Panc1 (cell line): ENCODE results near the gene GMPR2. TPM values are rescaled to one million over a fixed set of nuclear protein-coding genes. Genes with fewer than 3 reads are reported as not detected.

Experiments
- ATAC-seq: fragments of 200-7000 bp; cut with Tn5 transposase; 2 replicates; pipeline ENCODE4 v1.9.1; 2020; ENCODE audit warnings: mild to moderate bottlenecking, moderate library complexity
- BruUV-seq: library from RNA; stranded (reverse); fragments of 400-500 nt; replicated peaks from 2 replicates; lab custom pipeline; 2021; lab: Mats Ljungman, UMichigan
- CTCF ChIA-PET: fragments of 300-600 bp; sonication (Branson Sonifier 250); formaldehyde crosslinking; loops from one replicate; lab custom pipeline; 2022; ENCODE audit warnings: antibody characterized with exemption; lab: Charles Lee
- POLR2A ChIA-PET: fragments of 300-600 bp; sonication (Branson Sonifier 250); formaldehyde crosslinking; loops from one replicate; lab custom pipeline; 2022; ENCODE audit warnings: antibody characterized with exemption; lab: Charles Lee
- DNase-seq: peaks from one replicate; pipeline ENCODE4 v3.0.0-alpha.2; 2010; ENCODE audit warnings: low read depth, low spot score
- H3K27ac ChIP-seq: 2 replicates; pipeline ENCODE4 v1.5.1; 2011; ENCODE audit warnings: mild to moderate bottlenecking, low read length, inconsistent platforms
- H3K27me3 ChIP-seq: fragments of 200-500 bp; sonication (Bioruptor generic); 2 replicates; pipeline ENCODE4 v1.6.0; 2014; ENCODE audit warnings: low read length, inconsistent platforms; ENCODE audit not compliant: control insufficient read depth, insufficient read depth
- H3K36me3 ChIP-seq: fragments of 200-500 bp; sonication (Bioruptor generic); 2 replicates; pipeline ENCODE4 v1.5.1; 2014; ENCODE audit warnings: inconsistent platforms, mild to moderate bottlenecking, low read length, moderate library complexity; ENCODE audit not compliant: control insufficient read depth, insufficient read depth
- H3K4me1 ChIP-seq: 2 replicates; pipeline ENCODE4 v1.5.1; 2011; ENCODE audit warnings: inconsistent platforms, mild to moderate bottlenecking, low read length, moderate library complexity; ENCODE audit not compliant: control insufficient read depth, insufficient read depth
- H3K4me3 ChIP-seq, 2 experiments: 2 replicates each; pipeline ENCODE4 v1.5.1; 2011 to 2012; ENCODE audit warnings: low read depth in 2 of 2, low read length in 2 of 2, mild to moderate bottlenecking in 2 of 2, inconsistent platforms in 1 of 2, moderate library complexity in 1 of 2
- H3K9me3 ChIP-seq: fragments of 200-500 bp; sonication (Bioruptor generic); 2 replicates; pipeline ENCODE4 v1.5.1; 2014; ENCODE audit warnings: low read depth, mild to moderate bottlenecking, inconsistent platforms, low read length, moderate library complexity; ENCODE audit not compliant: control insufficient read depth, insufficient read depth
- CTCF ChIP-seq: fragments of 450-650 bp; IDR thresholded peaks from 2 replicates; pipeline ENCODE4 v1.5.1; 2017; ENCODE audit warnings: mild to moderate bottlenecking
- POLR2AphosphoS5 ChIP-seq: IDR thresholded peaks from 2 replicates; pipeline ENCODE4 v1.6.1; 2012; ENCODE audit warnings: mild to moderate bottlenecking, low read depth, low read length, moderate library complexity
- SIN3A ChIP-seq: IDR thresholded peaks from 2 replicates; pipeline ENCODE4 v1.6.1; 2012; ENCODE audit warnings: low read depth, mild to moderate bottlenecking, low read length, moderate library complexity, borderline replicate concordance; ENCODE audit not compliant: insufficient read depth
- TCF7L2 ChIP-seq: IDR thresholded peaks from 2 replicates; pipeline ENCODE4 v1.6.1; 2011; ENCODE audit warnings: mild to moderate bottlenecking, low read depth, low read length, inconsistent platforms
- in situ Hi-C: cut with HindIII; loops from 2 replicates; pipeline ENCODE4 v1.10.0; 2016; ENCODE audit warnings: low sequenced_read_pairs, low pct_unique_long_range_greater_than_20kb
- intact Hi-C: fragments of 100-400 bp; cut with micrococcal nuclease; formaldehyde crosslinking; loops from one replicate; pipeline ENCODE4 v1.10.0; 2022; ENCODE audit not compliant: unreplicated experiment
- total RNA-seq: library from RNA; stranded (reverse); gene quantifications from one replicate; pipeline ENCODE4 v1.2.1, GENCODE V29; 2021; ENCODE audit not compliant: unreplicated experiment
- TF ChIP-seq, protein P1 (sequence below), 2 experiments: IDR thresholded peaks; 2 replicates each; pipeline ENCODE4 v1.6.1; 2011 to 2012; ENCODE audit warnings: low read depth in 2 of 2, control low read depth in 1 of 2, low read length in 1 of 2, mild to moderate bottlenecking in 1 of 2, moderate library complexity in 1 of 2; ENCODE audit not compliant: insufficient read depth in 1 of 2

Gene GMPR2
- total RNA-seq, 1 experiment from 2014 or later = 45.9 TPM

- POLR2A ChIA-PET = interaction anchor here (0.5 kb wide), 1 partner anchor 194 kb away, joined by 5 read pairs; no protein-coding TSS in a partner anchor
- no peak for TF ChIP-seq TCF7L2
- TF ChIP-seq, protein P1, sequence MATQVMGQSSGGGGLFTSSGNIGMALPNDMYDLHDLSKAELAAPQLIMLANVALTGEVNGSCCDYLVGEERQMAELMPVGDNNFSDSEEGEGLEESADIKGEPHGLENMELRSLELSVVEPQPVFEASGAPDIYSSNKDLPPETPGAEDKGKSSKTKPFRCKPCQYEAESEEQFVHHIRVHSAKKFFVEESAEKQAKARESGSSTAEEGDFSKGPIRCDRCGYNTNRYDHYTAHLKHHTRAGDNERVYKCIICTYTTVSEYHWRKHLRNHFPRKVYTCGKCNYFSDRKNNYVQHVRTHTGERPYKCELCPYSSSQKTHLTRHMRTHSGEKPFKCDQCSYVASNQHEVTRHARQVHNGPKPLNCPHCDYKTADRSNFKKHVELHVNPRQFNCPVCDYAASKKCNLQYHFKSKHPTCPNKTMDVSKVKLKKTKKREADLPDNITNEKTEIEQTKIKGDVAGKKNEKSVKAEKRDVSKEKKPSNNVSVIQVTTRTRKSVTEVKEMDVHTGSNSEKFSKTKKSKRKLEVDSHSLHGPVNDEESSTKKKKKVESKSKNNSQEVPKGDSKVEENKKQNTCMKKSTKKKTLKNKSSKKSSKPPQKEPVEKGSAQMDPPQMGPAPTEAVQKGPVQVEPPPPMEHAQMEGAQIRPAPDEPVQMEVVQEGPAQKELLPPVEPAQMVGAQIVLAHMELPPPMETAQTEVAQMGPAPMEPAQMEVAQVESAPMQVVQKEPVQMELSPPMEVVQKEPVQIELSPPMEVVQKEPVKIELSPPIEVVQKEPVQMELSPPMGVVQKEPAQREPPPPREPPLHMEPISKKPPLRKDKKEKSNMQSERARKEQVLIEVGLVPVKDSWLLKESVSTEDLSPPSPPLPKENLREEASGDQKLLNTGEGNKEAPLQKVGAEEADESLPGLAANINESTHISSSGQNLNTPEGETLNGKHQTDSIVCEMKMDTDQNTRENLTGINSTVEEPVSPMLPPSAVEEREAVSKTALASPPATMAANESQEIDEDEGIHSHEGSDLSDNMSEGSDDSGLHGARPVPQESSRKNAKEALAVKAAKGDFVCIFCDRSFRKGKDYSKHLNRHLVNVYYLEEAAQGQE (IDR thresholded peaks at IDR 0.05; ENCODE audit: insufficient read depth in 1 of 2, low read depth in 2 of 2, low read length in 1 of 2) = no peak
- TF ChIP-seq SIN3A = no peak
- TF ChIP-seq POLR2AphosphoS5 = no peak
- no peak for TF ChIP-seq CTCF
- in situ Hi-C loops (no loop called here), intact Hi-C loops (no loop called here)
- Histone ChIP-seq H3K4me3 (no peak overlapping the region), H3K27ac (no peak overlapping the region), H3K9me3 (no peaks in the 10 kb centered on the region), H3K36me3 (peaks cover 8% of the 10 kb centered on the region), H3K27me3 (no peaks in the 10 kb centered on the region), H3K4me1 (peaks cover 26% of the 10 kb centered on the region)
- CTCF ChIA-PET = no interaction called here
- DNase-seq (no peak), ATAC-seq (no peak)
- no TSS peak for BruUV-seq
Observed at GRCh38 chr14:24238123-24238522, 5.4 kb downstream of the GMPR2 start.

DNA sequence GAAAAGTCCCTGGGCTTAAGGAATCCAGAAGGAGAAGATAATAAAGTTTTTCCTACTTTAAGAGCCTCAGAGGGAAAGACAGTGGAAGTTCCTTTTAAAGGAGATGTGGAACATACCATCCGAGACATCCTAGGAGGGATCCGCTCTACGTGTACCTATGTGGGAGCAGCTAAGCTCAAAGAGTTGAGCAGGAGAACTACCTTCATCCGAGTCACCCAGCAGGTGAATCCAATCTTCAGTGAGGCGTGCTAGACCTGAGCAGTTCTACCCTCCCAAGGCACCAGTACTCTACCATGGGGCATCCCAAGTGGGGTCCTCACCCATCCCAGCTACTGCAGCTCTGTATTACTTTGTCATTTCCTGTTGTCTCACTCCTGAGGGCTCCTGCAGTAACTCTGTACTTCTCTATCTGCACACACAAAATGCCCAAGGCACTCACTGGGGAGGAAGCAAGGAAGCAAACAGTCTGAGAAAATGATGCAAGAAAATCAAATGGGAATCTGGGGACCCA, 5.9 kb downstream of the GMPR2 start:
- DNase-seq (no peak), ATAC-seq (no peak)
- Histone ChIP-seq H3K9me3 (no peaks in the 10 kb centered on the region), H3K27me3 (no peaks in the 10 kb centered on the region), H3K4me3 (no peak overlapping the region), H3K4me1 (peaks cover 24% of the 10 kb centered on the region), H3K36me3 (peaks cover 8% of the 10 kb centered on the region), H3K27ac (no peak overlapping the region)
- in situ Hi-C loops = no loop called here
- no TSS peak for BruUV-seq
- CTCF ChIA-PET = no interaction called here
- POLR2A ChIA-PET = no interaction called here
- TF ChIP-seq TCF7L2 (no peak), POLR2AphosphoS5 (no peak), SIN3A (no peak), CTCF (no peak)
- TF ChIP-seq, protein P1 (IDR thresholded peaks at IDR 0.05; ENCODE audit: insufficient read depth in 1 of 2, low read depth in 2 of 2, low read length in 1 of 2) = no peak
- intact Hi-C loops = no loop called here
